IMR-90 (cell line): Measurements from ENCODE around the gene ZDHHC22. TPM values are rescaled to one million over a fixed set of nuclear protein-coding genes. Genes with fewer than 3 reads are reported as not detected.

Source experiments
- ATAC-seq: fragments of 200-7000 bp; cut with Tn5 transposase; 2 replicates; pipeline ENCODE4 v1.9.1; 2020; ENCODE audit warnings: low read depth, mild to moderate bottlenecking, moderate library complexity
- BruUV-seq: library from RNA; stranded (reverse); fragments of 400-500 nt; replicated peaks from 2 replicates; lab custom pipeline; 2021; lab: Mats Ljungman, UMichigan
- CTCF ChIA-PET: fragments of 300-600 bp; formaldehyde crosslinking; extraction: SDS; loops from one replicate; lab custom pipeline; 2021; ENCODE audit warnings: antibody characterized with exemption; lab: Yijun Ruan, JAX
- POLR2A ChIA-PET: fragments of 300-600 bp; sonication (Branson Sonifier 250); formaldehyde crosslinking; loops from one replicate; lab custom pipeline; 2022; ENCODE audit warnings: antibody characterized with exemption; ENCODE audit not compliant: unreplicated experiment; lab: Charles Lee
- DNase-seq: peaks from one replicate; pipeline ENCODE4 v3.0.0; 2013
- H2AFZ ChIP-seq: replicated peaks from 2 replicates; pipeline ENCODE3; 2013; ENCODE audit warnings: low read length, mild to moderate bottlenecking; ENCODE audit not compliant: poor library complexity
- H2AK5ac ChIP-seq: 2 replicates; pipeline ENCODE4 v1.6.1; 2013; ENCODE audit warnings: low read depth, low read length, inconsistent platforms
- H2AK9ac ChIP-seq: replicated peaks from 2 replicates; pipeline ENCODE3; 2013; ENCODE audit warnings: mild to moderate bottlenecking, low read depth, low read length, moderate library complexity; ENCODE audit not compliant: poor library complexity
- H2BK120ac ChIP-seq: 2 replicates; pipeline ENCODE4 v1.6.1; 2013; ENCODE audit warnings: low read depth, low read length, inconsistent platforms
- H2BK15ac ChIP-seq: 3 replicates; pipeline ENCODE4 v1.6.1; 2013; ENCODE audit warnings: low read depth, low read length, inconsistent platforms
- H2BK20ac ChIP-seq: 2 replicates; pipeline ENCODE4 v1.6.1; 2013; ENCODE audit warnings: low read depth, mild to moderate bottlenecking, inconsistent platforms, low read length, moderate library complexity
- H2BK5ac ChIP-seq: 2 replicates; pipeline ENCODE4 v1.6.1; 2013; ENCODE audit warnings: mild to moderate bottlenecking, low read depth, low read length, inconsistent platforms; ENCODE audit not compliant: poor library complexity, severe bottlenecking
- H3K14ac ChIP-seq: replicated peaks from 2 replicates; pipeline ENCODE4 v1.6.1; 2013; ENCODE audit warnings: low read depth, low read length, inconsistent platforms
- H3K18ac ChIP-seq: 2 replicates; pipeline ENCODE4 v1.6.1; 2013; ENCODE audit warnings: low read depth, low read length, control low read depth
- H3K23ac ChIP-seq: 2 replicates; pipeline ENCODE4 v1.6.1; 2013; ENCODE audit warnings: low read depth, low read length, inconsistent platforms
- H3K27ac ChIP-seq: 2 replicates; pipeline ENCODE4 v1.5.1; 2013; ENCODE audit warnings: mild to moderate bottlenecking, control low read depth, low read length; ENCODE audit not compliant: insufficient read depth
- H3K27me3 ChIP-seq: 2 replicates; pipeline ENCODE4 v1.6.1; 2013; ENCODE audit warnings: low read length; ENCODE audit not compliant: control insufficient read depth, insufficient read depth
- H3K36me3 ChIP-seq: 2 replicates; pipeline ENCODE4 v1.6.1; 2013; ENCODE audit warnings: low read length, mixed read lengths; ENCODE audit not compliant: control insufficient read depth, insufficient read depth
- H3K4ac ChIP-seq: 2 replicates; pipeline ENCODE4 v1.6.1; 2013; ENCODE audit warnings: low read depth, low read length, inconsistent platforms
- H3K4me1 ChIP-seq: 2 replicates; pipeline ENCODE4 v1.6.1; 2013; ENCODE audit warnings: low read length, mixed read lengths; ENCODE audit not compliant: control insufficient read depth, insufficient read depth
- H3K4me2 ChIP-seq: 2 replicates; pipeline ENCODE4 v1.6.1; 2013; ENCODE audit warnings: low read depth, mild to moderate bottlenecking, control low read depth, low read length, moderate library complexity
- H3K4me3 ChIP-seq: 2 replicates; pipeline ENCODE4 v1.5.1; 2013; ENCODE audit warnings: low read depth, mild to moderate bottlenecking, control low read depth, low read length, moderate library complexity; ENCODE audit not compliant: insufficient read depth
- H3K56ac ChIP-seq: 2 replicates; pipeline ENCODE4 v1.6.1; 2013; ENCODE audit warnings: low read length, inconsistent platforms; ENCODE audit not compliant: insufficient read depth; ENCODE audit errors: extremely low read depth
- H3K79me1 ChIP-seq, 2 experiments: 2 replicates each; pipeline ENCODE4 v1.6.1; 2013; ENCODE audit warnings: low read length in 2 of 2, inconsistent platforms in 1 of 2, low read depth in 1 of 2
- H3K9ac ChIP-seq: 2 replicates; pipeline ENCODE4 v1.6.1; 2013; ENCODE audit warnings: low read depth, low read length, control low read depth
- H3K9me1 ChIP-seq: 2 replicates; pipeline ENCODE4 v1.6.1; 2013; ENCODE audit warnings: low read length, inconsistent platforms; ENCODE audit not compliant: insufficient read depth
- H3K9me3 ChIP-seq: 2 replicates; pipeline ENCODE4 v1.6.1; 2013; ENCODE audit warnings: low read length; ENCODE audit not compliant: control insufficient read depth, insufficient read depth
- H4K20me1 ChIP-seq: 2 replicates; pipeline ENCODE4 v1.6.1; 2013; ENCODE audit warnings: low read length, inconsistent platforms; ENCODE audit not compliant: insufficient read depth
- H4K5ac ChIP-seq: 2 replicates; pipeline ENCODE4 v1.6.1; 2013; ENCODE audit warnings: mild to moderate bottlenecking, low read depth, low read length, control low read depth
- H4K8ac ChIP-seq, 2 experiments: 2 replicates each; pipeline ENCODE4 v1.6.1; 2013; ENCODE audit warnings: low read depth in 2 of 2, low read length in 2 of 2, control low read depth in 1 of 2, inconsistent platforms in 1 of 2
- H4K91ac ChIP-seq: 2 replicates; pipeline ENCODE4 v1.6.1; 2013; ENCODE audit warnings: low read depth, low read length, inconsistent platforms; ENCODE audit not compliant: insufficient read depth
- BHLHE40 ChIP-seq: fragments of 150-350 bp; IDR thresholded peaks from 2 replicates; pipeline ENCODE4 v1.6.1; 2016; ENCODE audit warnings: mild to moderate bottlenecking, low read depth, low read length
- CEBPB ChIP-seq: IDR thresholded peaks from 2 replicates; pipeline ENCODE4 v1.6.1; 2012; ENCODE audit warnings: low read depth, low read length, improper control_type of control experiment
- CHD1 ChIP-seq: IDR thresholded peaks from 2 replicates; pipeline ENCODE4 v1.6.1; 2012; ENCODE audit warnings: low read depth, low read length, improper control_type of control experiment
- CTCF ChIP-seq: conservative IDR thresholded peaks from 2 replicates; pipeline ENCODE4 v1.5.1; 2012; ENCODE audit warnings: mild to moderate bottlenecking, low read depth, low read length, improper control_type of control experiment
- ELK1 ChIP-seq: fragments of 150-350 bp; IDR thresholded peaks from 2 replicates; pipeline ENCODE4 v1.6.1; 2016; ENCODE audit warnings: low read depth, mild to moderate bottlenecking, low read length, moderate library complexity, borderline replicate concordance
- FOS ChIP-seq: fragments of 150-350 bp; IDR thresholded peaks from 2 replicates; pipeline ENCODE4 v1.6.1; 2016; ENCODE audit warnings: low read depth, low read length
- MAFK ChIP-seq: IDR thresholded peaks from 2 replicates; pipeline ENCODE4 v1.6.1; 2012; ENCODE audit warnings: low read depth, low read length, improper control_type of control experiment
- MAZ ChIP-seq: IDR thresholded peaks from 2 replicates; pipeline ENCODE4 v1.6.1; 2012; ENCODE audit warnings: low read depth, mild to moderate bottlenecking, low read length, improper control_type of control experiment, moderate library complexity, borderline replicate concordance
- MXI1 ChIP-seq: IDR thresholded peaks from 2 replicates; pipeline ENCODE4 v1.6.1; 2012; ENCODE audit warnings: low read depth, mild to moderate bottlenecking, low read length, moderate library complexity, borderline replicate concordance
- NFE2L2 ChIP-seq: fragments of 150-350 bp; IDR thresholded peaks from 2 replicates; pipeline ENCODE4 v1.6.1; 2016; ENCODE audit warnings: low read depth, mild to moderate bottlenecking, low read length
- POLR2A ChIP-seq: IDR thresholded peaks from 2 replicates; pipeline ENCODE4 v1.6.1; 2012; ENCODE audit warnings: mild to moderate bottlenecking, low read depth, low read length
- RAD21 ChIP-seq: IDR thresholded peaks from 2 replicates; pipeline ENCODE4 v1.6.1; 2012; ENCODE audit warnings: low read length, improper control_type of control experiment
- RCOR1 ChIP-seq: IDR thresholded peaks from 2 replicates; pipeline ENCODE4 v1.6.1; 2012; ENCODE audit warnings: mild to moderate bottlenecking, low read length, improper control_type of control experiment; ENCODE audit not compliant: insufficient replicate concordance
- RFX5 ChIP-seq: IDR thresholded peaks from 2 replicates; pipeline ENCODE4 v1.8.0; 2012; ENCODE audit warnings: low read depth, mild to moderate bottlenecking, low read length, moderate library complexity
- SMC3 ChIP-seq: fragments of 150-350 bp; IDR thresholded peaks from 2 replicates; pipeline ENCODE4 v1.6.1; 2016; ENCODE audit warnings: low read depth, mild to moderate bottlenecking, antibody characterized with exemption, low read length, moderate library complexity
- USF2 ChIP-seq: fragments of 150-350 bp; IDR thresholded peaks from 2 replicates; pipeline ENCODE4 v1.6.1; 2017; ENCODE audit warnings: mild to moderate bottlenecking, antibody characterized with exemption, low read length, low read depth
- WGBS, 2 experiments: methylation state at CpG; one replicate each; pipeline versions ENCODE4 v1.1.5 to v1.1.7; 2013; ENCODE audit warnings: missing lambda C conversion rate in 2 of 2; ENCODE audit not compliant: insufficient read length in 1 of 2; ENCODE audit errors: extremely low coverage in 2 of 2; 5-methylcytosine and 5-hydroxymethylcytosine counted together
- dilution Hi-C: fragments of 300-500 bp; cut with HindIII; formaldehyde crosslinking; loops from one replicate; pipeline ENCODE4 v1.14.3; 2018; ENCODE audit warnings: low sequenced_read_pairs; ENCODE audit not compliant: unreplicated experiment
- in situ Hi-C: fragments of 300-500 bp; cut with MboI; formaldehyde crosslinking; loops from 3 replicates; pipeline ENCODE4 v1.14.3; 2019; ENCODE audit warnings: low sequenced_read_pairs, inconsistent platforms, mixed read lengths
- intact Hi-C: fragments of 100-400 bp; cut with micrococcal nuclease; formaldehyde crosslinking; loops from 2 replicates; pipeline ENCODE4 v1.10.0; 2022
- polyA plus RNA-seq, 3 experiments: library from polyadenylated mRNA; depleted of rRNA; stranded (reverse); fragments of >200 nt; gene quantifications; 2 replicates each; pipeline ENCODE4 v1.2.3, GENCODE V29; 2012; ENCODE audit warnings: low replicate concordance in 1 of 3
- total RNA-seq: library from RNA; depleted of rRNA; stranded (reverse); fragments of >200 nt; gene quantifications from 2 replicates; pipeline ENCODE4 v1.2.3, GENCODE V29; 2012

Gene ZDHHC22
- total and polyA plus RNA-seq, 2 of the 4 experiments (the other 2 are of a cell fraction), result not detected

- Histone ChIP-seq H3K4ac (no peak overlapping the region), H2AK9ac (no peak overlapping the region), H2BK5ac (no peak overlapping the region), H2AK5ac (no peak overlapping the region), H2BK15ac (no peak overlapping the region), H2BK120ac (no peak overlapping the region), H3K79me1 (peaks cover 16 to 17% of the 10 kb centered on the region in 2 experiments; a peak in 3 of 4 replicates), H3K27ac (no peak overlapping the region), H3K9me1 (no peaks in the 10 kb centered on the region), H2AFZ (no peak overlapping the region), H3K9ac (no peak overlapping the region), H3K4me3 (no peak overlapping the region), H4K20me1 (no peaks in the 10 kb centered on the region), H3K9me3 (no peaks in the 10 kb centered on the region), H3K4me1 (no peaks in the 10 kb centered on the region), H3K36me3 (peaks cover 8% of the 10 kb centered on the region), H3K18ac (no peak overlapping the region), H3K56ac (no peak overlapping the region), H4K91ac (no peak overlapping the region), H3K27me3 (no peaks in the 10 kb centered on the region), H3K23ac (no peak overlapping the region), H3K14ac (no peak overlapping the region), H4K8ac (no peak overlapping the region), H2BK20ac (no peak overlapping the region), H3K4me2 (no peak overlapping the region), H4K5ac (no peak overlapping the region)
- intact Hi-C loops (no loop called here), in situ Hi-C loops (no loop called here), dilution Hi-C loops (no loop called here)
- ChIA-PET CTCF (no interaction called here), POLR2A (no interaction called here)
- TF ChIP-seq USF2 (no peak), MAFK (no peak), POLR2A (no peak), NFE2L2 (no peak), FOS (no peak), MAZ (no peak), RFX5 (no peak), CTCF (no peak), MXI1 (no peak), CEBPB (no peak), CHD1 (no peak), BHLHE40 (no peak), SMC3 (no peak), ELK1 (no peak), RAD21 (no peak), RCOR1 (no peak)
- WGBS, 2 experiments, result 90% methylated on average over 2 of the region's 3 CpGs; no CpG with 5 or more reads in 1 of the 2 experiments
- no TSS peak for BruUV-seq
- ATAC-seq, result no peak
- no peak for DNase-seq
These were observed 34.9 kb downstream of the ZDHHC22 start for GRCh38 chr14:77106666-77107065.
